ENCODE results near the gene SH3GL2. TPM values are rescaled to one million over a fixed set of nuclear protein-coding genes. Genes with fewer than 3 reads are reported as not detected.

The SH3GL2 gene
- total and polyA plus RNA-seq, 2 donors (not counting 1 experiment from before 2014, with no cell fraction given): not detected

- H3K27me3 Mint-ChIP-seq: no peaks in the 10 kb centered on the region
- CTCF ChIA-PET: no interaction called here
- no peaks in the 10 kb centered on the region for H3K4me1 Mint-ChIP-seq
- no peaks in the 10 kb centered on the region for H3K79me2 ChIP-seq (ENCODE audit: control insufficient read depth, insufficient read depth, low read length)
- H3K4me3 Mint-ChIP-seq: no peak overlapping the region
- no peak for DNase-seq
- H3K9me3 ChIP-seq (ENCODE audit: control extremely low read depth in 1 of 3, control insufficient read depth in 2 of 3, insufficient read depth in 1 of 3, low read length in 2 of 3): no peaks in the 10 kb centered on the region
- WGBS (ENCODE audit: insufficient coverage): no CpG with 5 or more reads among the region's 3 CpGs
- H3K4me1 ChIP-seq (ENCODE audit: control insufficient read depth in 2 of 2, insufficient read depth in 2 of 2, low read length in 2 of 2): no peaks in the 10 kb centered on the region
- TF ChIP-seq EZH2 (IDR thresholded peaks at IDR 0.05; ENCODE audit: borderline replicate concordance, insufficient read depth, low read depth, low read length, poor library complexity, severe bottlenecking) (no peak), CTCF (IDR thresholded peaks at IDR 0.05) (no peak)
- no peaks in the 10 kb centered on the region for H4K20me1 ChIP-seq (ENCODE audit: control insufficient read depth, insufficient read depth, low read length, poor library complexity, severe bottlenecking)
- POLR2A ChIA-PET: no interaction called here
- intact Hi-C loops (cut with micrococcal nuclease): no loop called here
- no peak overlapping the region for H3K27ac Mint-ChIP-seq
- no peaks in the 10 kb centered on the region for H3K9me3 Mint-ChIP-seq (ENCODE audit: insufficient read depth)
- no peak overlapping the region for H3K4me3 ChIP-seq (ENCODE audit: control extremely low read depth in 1 of 5, extremely low read depth in 1 of 5, insufficient read depth in 1 of 5, low read depth in 2 of 5, low read length in 4 of 5)
- H3K36me3 ChIP-seq (replicated peaks in 1 of 2; ENCODE audit: control extremely low read depth in 1 of 2, control insufficient read depth in 1 of 2, extremely low read depth in 1 of 2, insufficient read depth in 2 of 2, low read length in 1 of 2): no peaks in the 10 kb centered on the region
- H3K27ac ChIP-seq (ENCODE audit: low read length in 2 of 2): no peak overlapping the region
- H3K9ac ChIP-seq (ENCODE audit: low read length): no peak overlapping the region
- H3K4me2 ChIP-seq (replicated peaks; ENCODE audit: low read depth, low read length, poor library complexity, severe bottlenecking): no peak overlapping the region
- H2AFZ ChIP-seq (ENCODE audit: insufficient read depth, low read depth, low read length, poor library complexity, severe bottlenecking): no peak overlapping the region
- no peaks in the 10 kb centered on the region for H3K27me3 ChIP-seq (replicated peaks in 1 of 4; ENCODE audit: control extremely low read depth in 1 of 4, control insufficient read depth in 3 of 4, insufficient read depth in 4 of 4, low read length in 3 of 4)
- ATAC-seq (ENCODE audit: low read depth): no peak
These were observed 116.6 kb downstream of the SH3GL2 start for GRCh38 chr9:17695482-17695881.

DNA sequence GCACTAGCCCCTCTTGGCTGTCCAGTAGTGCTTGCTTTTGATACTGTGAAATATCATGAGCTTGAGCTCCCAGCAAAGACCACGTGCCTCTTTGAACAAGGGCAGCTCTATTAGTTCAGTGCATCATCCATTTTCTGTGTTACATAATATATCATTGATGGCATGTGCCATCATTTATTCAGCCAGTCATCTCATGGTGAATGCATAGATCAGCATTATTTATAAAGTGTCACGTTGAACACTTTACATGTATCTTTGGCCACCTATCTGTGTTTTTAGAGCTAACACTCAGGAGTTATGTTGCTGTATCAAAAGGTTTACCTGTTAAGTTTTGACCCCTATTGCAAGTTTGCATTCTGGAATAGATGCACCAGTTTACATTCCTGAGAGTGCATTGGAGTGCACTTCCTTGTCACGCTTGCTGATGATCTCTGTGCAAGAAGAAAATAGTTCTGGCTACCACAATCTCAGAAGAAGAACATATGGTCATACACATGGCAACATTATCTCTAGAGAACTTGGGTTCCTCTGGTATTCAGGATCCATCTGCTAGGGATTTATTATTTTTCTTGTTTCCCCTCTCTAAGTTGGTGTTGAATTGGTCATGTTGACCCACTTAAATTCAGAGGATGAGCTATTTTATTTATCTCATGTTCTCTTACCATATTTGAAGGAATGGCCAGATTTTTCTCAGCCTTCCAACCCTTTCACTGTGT, 120.9 kb downstream of the SH3GL2 start:
- Histone ChIP-seq H3K9ac (ENCODE audit: low read length) (no peak overlapping the region), H3K4me1 (ENCODE audit: control insufficient read depth in 2 of 2, insufficient read depth in 2 of 2, low read length in 2 of 2) (no peaks in the 10 kb centered on the region), H4K20me1 (ENCODE audit: control insufficient read depth, insufficient read depth, low read length, poor library complexity, severe bottlenecking) (no peaks in the 10 kb centered on the region), H3K27ac (ENCODE audit: low read length in 2 of 2) (no peak overlapping the region), H3K4me3 (ENCODE audit: control extremely low read depth in 1 of 5, extremely low read depth in 1 of 5, insufficient read depth in 1 of 5, low read depth in 2 of 5, low read length in 4 of 5) (no peak overlapping the region), H3K9me3 (ENCODE audit: control extremely low read depth in 1 of 3, control insufficient read depth in 2 of 3, insufficient read depth in 1 of 3, low read length in 2 of 3) (no peaks in the 10 kb centered on the region), H2AFZ (ENCODE audit: insufficient read depth, low read depth, low read length, poor library complexity, severe bottlenecking) (no peak overlapping the region), H3K79me2 (ENCODE audit: control insufficient read depth, insufficient read depth, low read length) (no peaks in the 10 kb centered on the region), H3K4me2 (replicated peaks; ENCODE audit: low read depth, low read length, poor library complexity, severe bottlenecking) (no peak overlapping the region), H3K36me3 (replicated peaks in 1 of 2; ENCODE audit: control extremely low read depth in 1 of 2, control insufficient read depth in 1 of 2, extremely low read depth in 1 of 2, insufficient read depth in 2 of 2, low read length in 1 of 2) (no peaks in the 10 kb centered on the region), H3K27me3 (replicated peaks in 1 of 4; ENCODE audit: control extremely low read depth in 1 of 4, control insufficient read depth in 3 of 4, insufficient read depth in 4 of 4, low read length in 3 of 4) (no peaks in the 10 kb centered on the region)
- Mint-ChIP-seq H3K4me1 (no peaks in the 10 kb centered on the region), H3K4me3 (no peak overlapping the region), H3K27ac (no peak overlapping the region), H3K27me3 (no peaks in the 10 kb centered on the region), H3K9me3 (ENCODE audit: insufficient read depth) (no peaks in the 10 kb centered on the region)
- ChIA-PET CTCF (no interaction called here), POLR2A (no interaction called here)
- ATAC-seq (ENCODE audit: low read depth) (no peak), DNase-seq (no peak)
- TF ChIP-seq EZH2 (IDR thresholded peaks at IDR 0.05; ENCODE audit: borderline replicate concordance, insufficient read depth, low read depth, low read length, poor library complexity, severe bottlenecking): no peak
- TF ChIP-seq CTCF (IDR thresholded peaks at IDR 0.05): no peak
- intact Hi-C loops (cut with micrococcal nuclease): no loop called here
- WGBS (ENCODE audit: insufficient coverage): 60% methylated on average over 1 of the region's 3 CpGs
